ENCODE measurements around the gene GOLIM4.

DNA sequence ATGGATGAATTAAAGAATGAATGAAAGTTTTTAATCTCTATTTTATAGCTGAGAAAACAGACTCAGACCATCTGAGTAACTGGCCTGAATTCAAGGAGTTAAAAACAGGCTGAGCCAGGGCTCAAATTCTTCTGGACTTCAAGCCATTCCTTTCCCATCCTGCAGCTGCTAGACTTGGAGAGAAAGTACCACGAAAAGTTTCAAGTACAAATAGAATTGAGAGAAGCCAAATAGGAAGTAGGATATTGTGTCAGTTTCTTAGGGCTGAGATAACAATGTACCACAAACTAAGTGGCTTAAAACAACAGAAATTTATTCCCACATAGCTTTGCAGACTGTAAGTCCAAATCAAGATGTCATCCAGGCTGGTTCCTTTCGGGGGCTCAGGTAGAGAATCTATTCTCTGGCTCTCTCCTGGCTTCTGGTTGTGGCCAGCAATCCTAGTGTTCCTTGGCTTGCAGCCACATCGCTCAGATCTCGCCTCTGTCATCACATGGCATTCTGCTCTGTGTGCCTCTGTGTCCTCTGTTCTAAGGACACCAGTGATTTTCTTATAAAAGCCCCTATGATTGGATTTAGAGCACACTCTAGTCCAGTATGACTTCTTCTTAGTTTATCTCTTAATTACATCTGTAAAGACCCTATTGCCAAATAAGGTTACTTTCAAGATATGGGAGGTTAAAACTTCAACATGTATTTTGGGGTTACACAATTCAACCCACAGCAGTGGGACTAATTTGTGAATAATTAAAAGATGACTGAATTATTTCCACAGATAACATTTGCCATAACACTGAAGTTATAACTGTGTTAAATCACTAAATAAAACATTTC is 25.7 kb upstream of the GOLIM4 start:
- TF ChIP-seq, protein P1, sequence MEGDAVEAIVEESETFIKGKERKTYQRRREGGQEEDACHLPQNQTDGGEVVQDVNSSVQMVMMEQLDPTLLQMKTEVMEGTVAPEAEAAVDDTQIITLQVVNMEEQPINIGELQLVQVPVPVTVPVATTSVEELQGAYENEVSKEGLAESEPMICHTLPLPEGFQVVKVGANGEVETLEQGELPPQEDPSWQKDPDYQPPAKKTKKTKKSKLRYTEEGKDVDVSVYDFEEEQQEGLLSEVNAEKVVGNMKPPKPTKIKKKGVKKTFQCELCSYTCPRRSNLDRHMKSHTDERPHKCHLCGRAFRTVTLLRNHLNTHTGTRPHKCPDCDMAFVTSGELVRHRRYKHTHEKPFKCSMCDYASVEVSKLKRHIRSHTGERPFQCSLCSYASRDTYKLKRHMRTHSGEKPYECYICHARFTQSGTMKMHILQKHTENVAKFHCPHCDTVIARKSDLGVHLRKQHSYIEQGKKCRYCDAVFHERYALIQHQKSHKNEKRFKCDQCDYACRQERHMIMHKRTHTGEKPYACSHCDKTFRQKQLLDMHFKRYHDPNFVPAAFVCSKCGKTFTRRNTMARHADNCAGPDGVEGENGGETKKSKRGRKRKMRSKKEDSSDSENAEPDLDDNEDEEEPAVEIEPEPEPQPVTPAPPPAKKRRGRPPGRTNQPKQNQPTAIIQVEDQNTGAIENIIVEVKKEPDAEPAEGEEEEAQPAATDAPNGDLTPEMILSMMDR (IDR thresholded peaks at IDR 0.05; ENCODE audit: poor library complexity), result no peak
- TF ChIP-seq EZH2phosphoT487 (IDR thresholded peaks at IDR 0.05; ENCODE audit: low read depth, severe bottlenecking, unreplicated experiment), result no peak
